ENCODE measurements around the gene POU2F3. TPM values are rescaled to one million over a fixed set of nuclear protein-coding genes. Genes with fewer than 3 reads are reported as not detected.

Gene POU2F3
- total RNA-seq, 1 donor from 2014 or later: 0.19 TPM

DNA sequence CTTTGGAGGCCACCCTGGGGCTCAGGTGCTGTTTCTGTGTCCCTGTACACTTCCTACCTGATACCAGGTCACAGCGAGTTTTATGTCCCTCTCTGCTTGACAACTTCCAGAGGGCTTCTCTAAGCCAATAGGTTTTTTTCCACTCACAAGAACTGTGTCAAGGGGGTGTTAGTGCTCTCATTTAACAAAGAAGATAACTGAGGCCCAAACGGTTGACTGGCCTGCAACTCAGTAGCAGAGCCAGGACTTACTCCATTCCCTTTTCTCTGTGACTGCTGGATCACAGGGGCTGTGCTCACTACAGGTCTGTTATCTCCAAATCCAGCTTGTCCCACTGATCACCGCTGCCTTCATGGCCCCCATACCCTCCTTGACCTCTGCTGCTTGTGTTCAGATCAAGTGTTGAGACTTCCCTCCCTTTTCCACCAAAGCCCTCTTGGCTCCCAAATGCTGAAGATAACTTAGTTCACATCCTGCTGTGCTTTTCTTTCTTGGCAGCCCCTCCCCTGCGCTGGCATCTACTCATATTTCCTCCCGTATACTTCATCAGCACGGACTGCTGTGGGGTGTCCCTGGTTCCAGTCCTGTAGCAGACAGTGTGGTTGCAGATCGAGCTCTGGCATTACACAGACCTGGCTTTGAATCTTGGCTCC lies 41.3 kb downstream of the POU2F3 start:
- DNase-seq (ENCODE audit: low spot score): no peak

DNA sequence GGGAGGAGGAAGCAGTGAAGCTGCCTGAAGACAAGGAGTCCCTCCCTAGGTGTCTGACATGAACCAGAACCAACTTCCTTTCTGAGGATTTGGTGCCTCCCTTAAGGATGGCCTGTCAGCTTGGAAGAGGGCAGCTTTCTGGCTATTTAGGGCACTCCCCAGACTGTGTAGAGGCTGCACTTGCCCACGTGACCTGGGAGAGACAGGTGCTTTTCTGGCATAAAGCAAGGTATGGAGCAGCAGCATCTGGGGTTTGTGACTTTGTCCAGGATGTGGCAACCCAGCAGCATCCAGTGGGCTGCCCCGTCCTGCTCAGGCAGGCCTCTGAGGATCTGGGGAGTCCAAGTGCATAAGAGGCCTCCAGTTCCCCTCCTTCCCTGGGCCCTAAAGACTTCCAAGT lies 43.2 kb downstream of the POU2F3 start:
- no peak for DNase-seq (ENCODE audit: low spot score)

DNA sequence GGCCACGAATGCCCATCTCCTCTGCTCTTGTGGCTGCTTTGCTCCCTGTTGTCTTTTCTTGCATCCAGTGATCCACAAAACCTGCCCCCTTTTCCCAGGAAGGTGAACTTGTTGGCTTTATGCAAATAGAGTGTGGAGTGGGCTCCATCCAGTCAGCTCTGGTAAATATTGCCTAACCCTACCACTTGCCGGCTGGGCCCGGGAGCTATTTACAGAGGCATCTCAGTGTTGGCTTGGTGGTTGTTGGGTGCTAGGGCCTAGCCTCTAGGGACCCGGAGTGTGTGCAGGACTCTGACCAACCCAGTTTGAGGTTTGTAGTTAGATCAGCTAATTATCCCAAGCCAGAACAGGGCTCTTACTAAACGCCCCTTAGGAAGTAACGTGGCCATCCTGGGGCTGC lies 44.3 kb downstream of the POU2F3 start:
- DNase-seq (ENCODE audit: low spot score): no peak

DNA sequence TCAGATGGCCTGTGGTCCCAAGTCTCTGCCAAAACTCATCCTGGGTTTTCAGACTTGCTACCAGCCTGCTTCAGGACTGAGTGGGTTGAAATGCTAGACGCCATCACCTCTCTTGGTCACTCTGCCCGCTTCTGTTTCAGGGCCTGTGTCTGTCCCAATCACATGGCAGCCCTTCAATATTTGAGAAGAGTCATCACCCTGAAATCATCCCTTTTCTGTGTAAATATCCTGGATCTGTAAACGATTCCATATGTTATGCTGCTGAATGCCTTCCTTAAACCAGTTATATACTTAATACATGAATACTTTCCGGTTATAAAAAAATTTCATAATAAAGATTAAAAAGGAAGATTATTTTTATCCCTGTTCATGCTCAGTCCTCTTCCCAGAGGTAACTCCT lies 45.3 kb downstream of the POU2F3 start:
- no peak for DNase-seq (ENCODE audit: low spot score)

DNA sequence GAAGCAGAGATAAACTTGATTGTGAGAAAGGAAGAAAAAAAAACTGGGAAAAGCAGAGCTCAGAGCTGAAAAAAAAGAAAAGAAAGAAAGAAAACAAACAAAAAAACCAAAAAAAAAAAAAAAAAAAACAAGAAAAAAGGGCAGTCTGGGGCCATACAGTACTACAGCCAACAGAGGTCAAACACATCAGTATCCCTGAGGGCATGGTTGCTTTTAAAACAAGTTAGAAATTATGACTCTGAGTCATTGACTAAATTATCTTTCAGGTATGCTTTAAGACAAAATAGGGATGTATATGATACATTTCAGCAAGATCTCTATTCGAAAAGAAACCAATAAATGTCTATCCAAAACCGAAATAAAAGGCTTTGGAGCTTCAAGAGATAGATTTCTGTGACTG lies 48.1 kb downstream of the POU2F3 start:
- DNase-seq (ENCODE audit: low spot score): no peak

DNA sequence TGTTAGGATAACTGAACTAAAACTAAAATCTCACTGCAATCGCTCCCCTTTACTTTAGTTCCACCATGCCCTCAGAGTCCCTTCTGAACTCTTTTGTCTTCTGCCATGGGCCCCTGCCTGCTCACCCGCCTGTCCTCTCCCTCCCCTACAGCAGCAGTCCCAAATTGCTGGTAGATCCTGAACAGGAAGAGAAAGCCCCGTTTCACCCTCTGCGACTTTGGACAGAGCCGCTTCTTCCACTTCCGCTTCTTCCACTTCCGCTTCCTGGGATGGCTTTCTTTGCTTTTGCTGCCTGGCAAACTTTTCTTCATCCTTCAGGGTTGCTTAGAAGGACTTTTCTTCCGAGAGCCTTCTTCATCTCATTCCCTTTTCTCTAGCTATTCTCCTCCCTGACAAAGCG lies 49.5 kb downstream of the POU2F3 start:
- no peak for DNase-seq (ENCODE audit: low spot score)

DNA sequence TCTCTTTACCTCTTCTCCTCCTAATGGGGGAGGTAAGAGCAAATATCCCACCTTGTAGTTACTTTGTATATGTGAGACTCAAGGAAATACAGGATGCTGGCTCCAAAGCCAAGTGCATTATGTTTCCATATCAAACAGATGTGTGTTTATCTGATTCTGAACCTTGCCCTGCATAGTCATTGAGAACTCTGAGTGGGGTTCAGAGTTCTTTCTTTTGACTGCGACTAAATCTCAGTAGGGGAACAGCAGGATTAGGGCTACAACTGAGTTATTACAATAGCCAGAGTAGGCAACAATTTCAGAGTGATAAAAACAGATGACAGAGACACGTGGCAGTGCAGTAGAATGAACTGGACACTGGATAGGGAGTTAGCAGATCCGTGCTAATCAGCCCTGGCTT lies 51.0 kb downstream of the POU2F3 start:
- DNase-seq (ENCODE audit: low spot score): no peak

DNA sequence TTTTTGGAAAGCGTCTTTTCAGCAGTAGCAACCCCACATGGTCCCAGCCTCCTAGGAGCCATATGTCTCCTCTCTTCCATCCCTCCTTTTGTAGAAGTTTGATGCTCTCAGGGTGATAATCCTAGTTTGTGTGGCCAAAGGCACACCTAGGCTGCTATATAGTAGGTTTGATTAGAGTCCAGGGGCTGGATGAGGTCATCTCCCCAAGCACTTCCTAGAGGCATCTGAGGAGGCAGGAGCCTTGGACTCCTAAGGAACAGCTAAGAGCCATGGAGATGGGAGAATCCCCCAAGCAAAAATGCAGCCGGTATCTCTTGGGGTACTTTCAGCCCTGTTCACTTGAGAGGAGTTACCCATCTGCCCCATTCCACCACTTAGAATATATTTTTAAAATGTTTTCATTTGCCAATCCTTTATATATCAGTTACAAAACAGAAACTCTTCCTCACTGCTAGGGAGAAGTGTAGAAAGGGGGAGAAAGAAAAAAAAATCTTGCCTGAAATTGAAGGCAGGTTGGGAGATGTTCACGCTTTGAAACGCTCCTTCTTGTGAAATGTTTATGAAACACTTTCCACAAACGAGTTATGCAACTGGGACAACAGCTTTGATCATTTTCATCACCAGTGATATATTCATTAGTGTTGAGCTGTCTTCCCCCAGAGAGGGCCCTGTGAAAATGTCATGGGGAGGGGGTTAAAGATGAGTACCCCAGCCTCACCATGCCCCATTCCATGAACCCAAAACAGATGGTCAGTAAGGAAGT lies 53.3 kb downstream of the POU2F3 start:
- DNase-seq (ENCODE audit: low spot score): no peak

DNA sequence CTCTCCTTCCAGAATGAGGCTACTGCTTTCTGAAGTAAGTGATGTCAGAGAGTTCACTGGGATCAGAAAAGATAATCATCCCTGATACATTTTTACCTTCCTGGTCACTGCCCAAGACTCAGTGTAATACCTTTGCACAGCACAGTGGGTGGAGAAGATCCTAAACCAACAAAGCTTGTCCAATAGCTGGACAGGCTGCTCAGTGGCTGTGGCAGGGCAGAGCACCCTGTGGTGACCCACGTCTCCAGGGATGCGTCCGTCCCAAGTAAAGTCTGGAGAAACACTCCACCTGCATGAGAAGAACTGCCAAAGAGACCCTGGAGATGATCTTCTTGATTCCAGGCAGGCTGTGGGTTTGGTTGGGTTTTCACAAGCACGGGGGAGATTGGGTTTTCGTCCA lies 54.2 kb downstream of the POU2F3 start:
- DNase-seq (ENCODE audit: low spot score): no peak

DNA sequence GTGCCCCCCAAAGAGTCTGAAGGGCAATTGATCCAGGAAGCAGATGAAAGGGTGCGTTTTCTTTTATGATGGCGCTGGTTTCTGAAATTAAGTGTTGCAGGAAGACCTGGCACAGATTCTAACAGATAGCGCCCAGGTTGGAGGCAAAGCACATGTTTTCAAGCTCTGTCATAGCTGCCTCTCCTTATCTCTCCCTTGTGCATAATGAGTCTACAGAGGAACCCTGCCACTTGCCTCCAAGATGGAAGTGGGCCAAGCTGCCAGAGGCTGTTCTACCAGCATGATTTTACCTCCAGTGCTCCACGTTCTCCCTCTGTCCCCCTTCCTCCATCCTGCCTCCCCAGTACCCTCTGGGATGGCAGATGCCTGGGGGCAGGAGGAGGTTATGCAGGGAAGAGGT lies 55.2 kb downstream of the POU2F3 start:
- no peak for DNase-seq (ENCODE audit: low spot score)

DNA sequence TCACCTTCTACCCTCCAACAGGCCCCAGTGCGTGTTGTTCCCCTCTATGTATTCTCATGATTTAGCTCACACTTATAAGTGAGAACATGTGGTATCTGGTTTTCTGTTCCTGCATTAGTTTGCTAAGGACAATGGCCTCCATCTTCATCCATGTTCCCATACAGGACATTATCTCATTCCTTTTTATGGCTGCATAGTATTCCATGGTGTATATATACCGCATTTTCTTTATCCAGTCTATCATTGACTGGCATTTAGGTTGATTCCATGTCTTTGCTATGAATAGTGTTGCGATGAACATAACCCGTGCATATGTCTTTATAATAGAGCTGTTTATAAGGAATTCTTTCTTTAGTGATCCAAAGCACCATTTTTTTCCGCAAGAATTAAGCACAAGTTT lies 56.6 kb downstream of the POU2F3 start:
- DNase-seq (ENCODE audit: low spot score): no peak

DNA sequence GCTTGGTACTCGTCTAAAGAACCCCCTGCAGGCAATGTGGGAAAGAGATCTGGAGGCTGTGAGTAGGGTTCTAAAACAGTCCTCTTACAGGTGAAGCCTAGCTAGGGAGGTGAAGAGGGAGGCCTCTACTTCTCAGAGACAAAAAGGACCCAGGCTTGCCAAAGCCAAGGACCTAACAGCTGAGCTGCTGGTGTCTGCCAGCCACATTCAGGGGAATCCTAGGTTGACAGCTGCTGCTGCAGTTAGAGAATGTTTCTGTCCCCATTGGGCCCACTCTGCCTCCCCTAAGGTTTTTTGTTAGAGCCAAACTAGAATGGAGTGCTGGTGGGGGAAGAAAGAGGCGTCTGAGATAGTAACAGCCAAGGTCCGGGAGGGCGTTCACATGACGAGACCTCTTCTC lies 58.5 kb downstream of the POU2F3 start:
- DNase-seq (ENCODE audit: low spot score): no peak

DNA sequence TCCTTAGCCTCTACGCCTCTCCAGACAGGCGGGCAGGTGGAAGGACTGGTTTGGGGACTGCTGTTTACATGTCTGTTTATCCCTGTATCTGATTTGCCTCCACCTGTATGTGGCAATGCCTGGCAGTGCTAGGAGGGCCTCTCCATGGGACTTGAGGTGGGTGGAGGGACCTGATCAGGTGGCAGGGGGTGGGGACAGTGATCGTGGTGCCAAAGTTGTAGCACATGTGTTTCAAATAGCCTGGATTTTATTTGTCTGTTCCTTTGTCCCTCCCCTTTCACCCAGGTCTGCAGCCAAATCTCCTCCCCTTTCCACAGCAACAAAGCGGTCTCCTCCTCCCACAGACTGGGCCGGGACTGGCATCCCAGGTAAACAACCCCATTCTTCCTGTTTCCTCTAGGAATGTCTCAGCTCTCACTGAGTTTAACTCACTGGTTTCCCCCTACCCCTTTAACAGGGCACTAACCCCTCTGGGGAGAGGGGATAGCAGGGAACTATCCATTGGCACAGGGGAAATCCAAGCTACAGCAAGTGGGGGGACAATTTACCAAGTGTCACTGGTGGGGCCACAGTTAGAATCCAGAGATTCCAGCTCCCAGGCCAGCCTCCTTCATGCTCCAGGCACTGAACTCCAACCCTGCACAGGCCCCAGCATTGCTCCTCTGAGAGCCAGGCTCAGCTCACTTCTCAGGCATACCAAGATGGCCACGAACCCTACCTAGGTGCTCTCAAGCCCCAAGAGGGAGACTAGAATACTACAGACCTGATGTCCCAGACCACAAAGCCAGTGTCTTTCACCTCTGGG lies 62.3 kb downstream of the POU2F3 start:
- DNase-seq (ENCODE audit: low spot score): no peak

DNA sequence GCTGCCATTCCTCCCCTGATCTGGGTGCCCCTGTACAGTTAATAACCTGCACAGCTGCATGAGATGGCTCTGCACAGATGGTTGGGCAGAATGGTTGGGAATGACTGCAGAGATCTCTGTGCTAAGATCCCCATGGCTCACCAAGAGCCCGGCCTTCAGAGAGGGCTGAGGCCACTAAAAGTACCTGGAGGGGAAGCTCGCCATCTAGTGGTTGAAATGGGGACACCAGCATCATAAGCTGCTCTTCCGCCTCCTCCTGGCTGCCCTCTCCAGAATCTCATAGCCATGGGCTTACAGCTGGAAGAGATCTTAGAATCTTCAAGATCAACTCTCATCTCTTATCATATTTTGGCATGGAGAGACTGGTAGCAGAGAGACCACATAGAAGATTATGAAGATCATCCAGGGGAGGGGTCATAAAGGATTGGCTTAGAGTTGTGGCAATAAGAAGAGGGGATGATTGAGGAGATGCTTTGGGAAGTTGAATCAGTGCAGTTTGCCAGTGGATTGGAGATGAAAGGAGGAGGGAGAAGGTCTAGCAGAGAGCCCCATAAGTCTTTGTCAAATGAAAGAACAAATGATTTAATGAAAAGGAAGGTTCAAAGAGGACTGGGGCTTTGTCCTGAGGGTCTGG lies 63.2 kb downstream of the POU2F3 start:
- DNase-seq (ENCODE audit: low spot score): no peak

DNA sequence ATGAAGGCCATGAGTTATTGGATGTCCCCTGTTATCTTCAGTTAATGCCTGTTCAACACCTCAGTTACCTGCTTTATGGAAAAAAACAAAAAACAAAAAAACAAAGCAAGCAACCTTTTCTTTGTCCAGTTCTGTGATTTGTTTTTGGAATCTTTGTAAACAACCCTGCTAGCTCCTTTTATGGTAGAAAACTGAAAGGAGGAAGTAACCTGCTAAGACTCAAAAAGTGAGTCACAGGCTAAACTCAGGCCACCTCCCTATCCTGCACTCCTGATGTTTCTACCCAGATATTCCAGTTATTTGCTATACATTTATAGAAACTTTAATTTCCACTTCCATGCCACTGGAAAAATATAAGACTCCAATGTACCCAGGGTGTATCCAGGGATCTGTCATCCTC lies 64.6 kb downstream of the POU2F3 start:
- no peak for DNase-seq (ENCODE audit: low spot score)

DNA sequence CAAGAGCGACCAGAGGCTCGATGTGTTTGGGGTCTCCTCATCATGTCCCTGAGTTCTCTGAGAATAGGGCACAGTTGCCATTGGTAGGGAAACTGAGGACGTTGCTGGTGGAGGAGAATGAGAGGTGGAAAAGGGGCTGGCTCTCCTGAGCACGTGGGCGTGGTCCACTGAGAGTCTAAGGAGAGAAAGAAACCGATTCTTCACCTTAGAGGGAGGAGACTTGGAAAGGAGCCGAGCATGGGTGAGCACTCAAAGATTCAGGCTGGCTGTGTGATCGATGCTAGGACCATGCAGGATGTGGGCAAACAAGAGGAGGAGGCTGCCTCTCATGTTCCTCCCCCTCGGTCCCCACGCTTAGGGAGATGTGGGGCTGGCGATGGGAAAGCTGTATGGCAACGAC lies 65.3 kb downstream of the POU2F3 start:
- no peak for DNase-seq (ENCODE audit: low spot score)

DNA sequence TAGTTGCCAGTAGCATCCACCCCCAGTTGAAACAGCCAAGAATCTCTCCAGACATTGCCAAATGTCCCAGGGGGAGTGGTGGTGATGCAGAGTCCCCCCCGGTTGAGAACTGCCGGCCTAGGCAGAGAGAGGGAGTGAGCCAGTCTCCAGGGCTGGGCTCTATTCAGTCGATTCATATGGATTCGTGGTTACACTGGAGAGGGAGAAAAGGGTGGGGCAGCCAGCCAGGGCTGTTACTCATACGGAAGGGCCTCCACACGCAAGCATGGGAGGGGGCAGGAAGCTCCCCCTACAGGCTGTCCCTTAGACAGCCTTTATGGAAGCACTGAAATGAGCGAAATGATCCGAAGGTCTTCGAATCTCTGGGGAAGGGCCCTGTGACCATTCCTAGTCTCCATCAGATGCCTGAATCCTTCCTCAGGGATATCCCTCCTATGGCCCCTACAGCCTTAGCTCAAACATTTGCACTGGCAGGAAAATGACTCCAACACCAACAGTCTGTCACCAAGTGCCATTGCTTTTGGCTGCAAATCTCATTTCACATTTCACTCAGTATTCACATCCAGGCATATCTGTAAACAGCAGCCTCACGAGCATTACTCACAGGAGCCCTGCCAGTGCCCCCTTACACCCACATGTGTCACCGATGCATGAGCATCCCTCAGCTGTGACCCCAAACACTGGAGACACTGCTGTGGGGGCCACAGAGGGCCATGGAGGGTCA lies 66.7 kb downstream of the POU2F3 start:
- no peak for DNase-seq (ENCODE audit: low spot score)

DNA sequence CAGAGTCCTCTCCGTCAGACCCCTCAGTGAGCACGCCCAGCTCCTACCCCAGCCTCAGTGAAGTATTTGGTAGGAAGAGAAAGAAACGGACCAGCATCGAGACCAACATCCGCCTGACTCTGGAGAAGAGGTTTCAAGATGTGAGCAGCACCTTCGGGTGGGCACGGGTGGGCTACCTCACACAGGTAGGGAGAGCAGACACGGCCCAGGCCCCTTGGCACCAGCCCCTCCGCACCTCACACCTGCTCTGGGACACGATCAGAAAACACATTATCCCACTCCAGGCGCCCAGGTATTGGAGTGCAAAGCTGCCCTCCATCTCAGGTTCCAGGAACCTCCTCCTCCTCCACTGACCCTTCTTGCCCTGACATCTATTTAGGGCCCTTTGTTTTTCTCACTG lies 67.5 kb downstream of the POU2F3 start:
- no peak for DNase-seq (ENCODE audit: low spot score)

DNA sequence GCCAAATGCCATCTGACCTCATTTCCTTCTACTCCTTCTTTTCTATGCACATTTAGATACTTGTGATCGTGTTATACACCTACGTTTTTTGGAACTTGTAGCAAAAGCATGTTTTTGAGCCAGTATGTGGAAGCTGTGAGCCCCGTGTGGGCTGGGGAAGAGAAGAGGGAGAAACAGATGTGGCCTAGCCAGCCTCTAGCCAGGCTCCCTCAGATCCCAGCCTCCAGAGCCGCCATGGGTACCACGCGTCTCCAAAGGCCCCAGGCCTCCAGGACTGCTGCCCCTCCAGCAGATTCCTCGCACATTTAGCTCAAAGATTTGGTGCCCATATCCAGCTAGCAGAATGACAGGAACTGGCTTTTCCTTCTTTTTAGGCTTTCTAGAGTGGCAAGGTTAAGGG lies 68.1 kb downstream of the POU2F3 start:
- DNase-seq (ENCODE audit: low spot score): no peak

DNA sequence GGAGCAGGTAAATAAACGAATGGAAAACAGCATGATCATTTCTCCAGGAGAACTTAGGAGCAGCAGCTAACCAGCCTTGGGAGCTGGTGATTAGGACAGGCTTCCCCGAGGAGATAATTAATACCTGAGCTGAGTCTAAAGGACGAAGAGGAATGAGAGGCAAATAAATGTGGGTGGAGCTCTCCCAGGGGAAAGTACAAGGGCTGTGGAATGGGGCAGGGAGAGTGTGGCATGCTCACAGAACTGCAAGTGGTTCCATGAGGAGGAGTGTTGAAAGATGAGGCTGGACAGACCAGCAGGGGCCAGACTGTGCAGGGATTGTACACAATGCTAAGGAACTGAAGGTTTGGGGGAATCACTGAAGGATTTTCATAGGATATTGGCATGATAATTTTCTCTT lies 70.9 kb downstream of the POU2F3 start:
- DNase-seq (ENCODE audit: low spot score): no peak

DNA sequence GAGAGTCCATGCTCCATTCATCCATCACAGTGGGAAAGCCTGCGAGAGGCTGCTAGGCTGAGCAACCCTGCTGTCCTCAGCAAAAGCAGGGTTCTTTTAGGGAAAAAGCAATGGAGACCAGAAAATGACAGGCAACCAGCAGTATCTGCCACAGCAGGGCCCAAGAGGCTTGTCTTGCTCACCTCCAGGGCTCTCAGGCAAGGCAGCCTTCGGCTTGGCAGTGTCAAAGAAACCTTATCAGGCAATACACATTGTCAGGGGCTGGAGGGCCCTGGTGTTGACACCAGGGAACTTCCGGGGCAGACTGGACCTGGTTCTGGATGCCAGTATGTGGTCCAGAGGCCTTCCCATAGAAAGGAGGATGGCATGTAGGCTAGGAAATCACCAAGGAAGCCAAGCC lies 74.9 kb downstream of the POU2F3 start:
- DNase-seq (ENCODE audit: low spot score): no peak

All from mesenteric fat pad (tissue), 1 donor.